ENCODE results near the gene TBC1D17. TPM values are rescaled to one million over a fixed set of nuclear protein-coding genes. Genes with fewer than 3 reads are reported as not detected.

Gene TBC1D17
- total and polyA plus RNA-seq, 7 donors, result 13.4 to 41.0 (median 26.1) TPM

- 9 to 16% methylated on average over 69 of the region's 69 CpGs for WGBS, 2 donors
- DNase-seq, result no peak
- no peaks in the 10 kb centered on the region for H3K9me3 ChIP-seq
- peaks cover 0 to 15% (median 13%) of the 10 kb centered on the region in 4 donors for H3K4me1 ChIP-seq
- H3K36me3 ChIP-seq, result peaks cover 0 to 35% (median 11%) of the 10 kb centered on the region in 4 donors
- peaks cover 6 to 39% (median 32%) of the 10 kb centered on the region in 3 donors for H3K27me3 ChIP-seq
- no peak overlapping the region for H3K27ac ChIP-seq
- intact Hi-C loops (cut with DNase I), result no loop called here
- peak overlapping the region in 2 of 4 donors; percentile 23 to 28 for H3K4me3 ChIP-seq
- no peak for TF ChIP-seq CTCF (IDR thresholded peaks at IDR 0.05)
- TF ChIP-seq POLR2AphosphoS5 (IDR thresholded peaks at IDR 0.05), result no peak
- no peak for TF ChIP-seq POLR2A (IDR thresholded peaks at IDR 0.05)
- TF ChIP-seq EP300 (IDR thresholded peaks at IDR 0.05), result no peak
Measured at GRCh38 chr19:49890349-49891311, 13.1 kb downstream of the TBC1D17 start.

- Histone ChIP-seq H3K27ac (no peak overlapping the region), H3K4me1 (peaks cover 0 to 15% (median 13%) of the 10 kb centered on the region in 4 donors), H3K27me3 (peaks cover 6 to 39% (median 32%) of the 10 kb centered on the region in 3 donors), H3K4me3 (no peak overlapping the region), H3K9me3 (no peaks in the 10 kb centered on the region), H3K36me3 (peaks cover 0 to 28% (median 11%) of the 10 kb centered on the region in 4 donors)
- WGBS, 2 donors, result 83 to 88% methylated on average over 17 of the region's 17 CpGs
- no peak for DNase-seq
- intact Hi-C loops (cut with DNase I), result no loop called here
- TF ChIP-seq POLR2AphosphoS5 (IDR thresholded peaks at IDR 0.05) (no peak), CTCF (IDR thresholded peaks at IDR 0.05) (no peak), POLR2A (IDR thresholded peaks at IDR 0.05) (no peak), EP300 (IDR thresholded peaks at IDR 0.05) (no peak)
Measured at GRCh38 chr19:49891393-49891792, 13.9 kb downstream of the TBC1D17 start.

GRCh38 chr19:49892716-49893115 is 15.2 kb downstream of the TBC1D17 start:
- H3K4me1 ChIP-seq, result peaks cover 0 to 27% (median 21%) of the 10 kb centered on the region in 4 donors
- peaks cover 0 to 15% (median 6%) of the 10 kb centered on the region in 4 donors for H3K36me3 ChIP-seq
- 84 to 92% methylated on average over 1 of the region's 1 CpG for WGBS, 2 donors
- no peak for DNase-seq
- no peak overlapping the region for H3K4me3 ChIP-seq
- no peak for TF ChIP-seq POLR2AphosphoS5 (IDR thresholded peaks at IDR 0.05)
- TF ChIP-seq POLR2A (IDR thresholded peaks at IDR 0.05), result no peak
- intact Hi-C loops (cut with DNase I), result no loop called here
- no peaks in the 10 kb centered on the region for H3K9me3 ChIP-seq
- no peak overlapping the region for H3K27ac ChIP-seq
- H3K27me3 ChIP-seq, result peaks cover 6 to 39% (median 32%) of the 10 kb centered on the region in 3 donors

- intact Hi-C loops (cut with DNase I), result no loop called here
- DNase-seq, result no peak
- H3K36me3 ChIP-seq, result peaks cover 0 to 2% (median 0%) of the 10 kb centered on the region in 4 donors
- H3K27ac ChIP-seq, result no peak overlapping the region
- WGBS, 2 donors, result 91 to 92% methylated on average over 18 of the region's 18 CpGs
- H3K9me3 ChIP-seq, result no peaks in the 10 kb centered on the region
- peaks cover 0 to 32% (median 25%) of the 10 kb centered on the region in 4 donors for H3K4me1 ChIP-seq
- H3K27me3 ChIP-seq, result peaks cover 6 to 35% (median 32%) of the 10 kb centered on the region in 3 donors
- TF ChIP-seq POLR2A (IDR thresholded peaks at IDR 0.05) (no peak), POLR2AphosphoS5 (IDR thresholded peaks at IDR 0.05) (no peak), CTCF (IDR thresholded peaks at IDR 0.05) (no peak), EP300 (IDR thresholded peaks at IDR 0.05) (no peak)
- H3K4me3 ChIP-seq, result no peak overlapping the region
Measured at GRCh38 chr19:49894011-49894664, 16.6 kb downstream of the TBC1D17 start.
